Left renal pelvis (tissue), 4 donors: ENCODE data around the gene TADA2B. TPM values are rescaled to one million over a fixed set of nuclear protein-coding genes. Genes with fewer than 3 reads are reported as not detected.

Source experiments
- DNase-seq, 4 donors: peaks; one replicate each; pipeline ENCODE4 v3.0.0-alpha.2; 2013; ENCODE audit warnings: low read depth in 4 of 4, low spot score in 3 of 4
- polyA plus RNA-seq, 4 donors: library from polyadenylated mRNA; unstranded; fragments of 120-200 nt; gene quantifications; one replicate each; pipeline ENCODE4 v1.2.1, GENCODE V29; 2013; ENCODE audit not compliant: insufficient read length in 4 of 4

The TADA2B gene
- polyA plus RNA-seq, 4 donors: 17.8 to 22.0 (median 18.6) TPM

DNA sequence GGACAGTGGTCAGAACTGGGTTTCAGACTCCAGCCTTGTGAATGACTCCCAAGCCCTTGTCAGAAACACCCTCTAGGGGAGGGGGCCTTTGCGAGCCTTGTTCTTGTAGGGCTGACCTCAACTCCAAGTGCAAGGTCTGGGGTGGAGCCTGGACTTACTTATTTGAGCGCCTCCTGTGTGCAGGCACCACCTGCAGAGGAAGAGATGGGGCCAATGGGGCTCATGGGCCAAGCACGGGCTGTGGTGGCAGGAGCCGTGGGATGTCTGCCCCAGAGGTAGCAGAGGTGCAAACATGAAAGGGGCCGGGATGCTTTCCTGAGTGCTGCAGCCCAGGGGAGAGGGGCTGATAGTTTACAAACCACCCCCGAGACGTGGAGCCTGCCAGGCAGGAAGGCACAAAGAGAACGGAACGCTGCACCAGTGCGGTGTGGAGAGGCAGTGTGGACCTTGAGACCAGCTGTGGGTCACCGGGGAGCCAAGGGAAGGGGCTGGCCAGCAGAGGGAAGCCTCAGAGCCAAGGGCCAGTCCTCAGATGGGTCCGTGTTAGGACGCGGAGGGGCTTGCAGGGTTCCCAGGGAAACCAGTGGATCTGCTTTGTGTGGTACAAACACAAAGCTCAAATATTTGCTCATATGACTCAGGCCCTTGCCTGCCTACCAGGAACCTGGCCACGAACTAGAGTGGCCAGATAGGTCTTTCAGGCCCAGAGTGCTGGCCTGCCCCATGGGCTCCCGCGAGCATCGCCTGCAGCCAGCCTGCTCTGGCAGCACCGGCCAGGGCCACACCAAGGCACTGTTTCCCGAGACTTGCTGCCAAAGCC lies 8.7 kb upstream of the TADA2B start:
- no peak for DNase-seq

- no peak for DNase-seq
Observed at GRCh38 chr4:7037425-7037824, 5.7 kb upstream of the TADA2B start.

DNA sequence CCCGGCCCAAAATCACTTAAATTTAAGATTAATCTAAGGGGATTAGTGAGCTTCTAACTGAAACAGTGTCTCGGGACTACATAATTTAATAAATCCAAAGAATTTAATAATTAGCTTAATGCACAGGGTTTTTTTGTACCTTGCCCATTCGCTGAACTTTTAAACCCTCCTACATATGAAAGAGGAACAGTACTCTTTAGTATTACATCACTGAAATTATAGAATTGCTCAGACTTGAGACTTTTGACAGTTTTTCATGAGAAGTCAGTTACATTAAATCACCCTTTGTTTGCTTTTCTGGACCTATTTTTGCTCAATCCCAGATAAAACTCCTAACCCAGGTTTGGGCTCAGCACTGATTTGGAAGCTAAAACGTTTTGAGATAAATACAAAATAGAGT lies 2.4 kb upstream of the TADA2B start:
- no peak for DNase-seq

DNA sequence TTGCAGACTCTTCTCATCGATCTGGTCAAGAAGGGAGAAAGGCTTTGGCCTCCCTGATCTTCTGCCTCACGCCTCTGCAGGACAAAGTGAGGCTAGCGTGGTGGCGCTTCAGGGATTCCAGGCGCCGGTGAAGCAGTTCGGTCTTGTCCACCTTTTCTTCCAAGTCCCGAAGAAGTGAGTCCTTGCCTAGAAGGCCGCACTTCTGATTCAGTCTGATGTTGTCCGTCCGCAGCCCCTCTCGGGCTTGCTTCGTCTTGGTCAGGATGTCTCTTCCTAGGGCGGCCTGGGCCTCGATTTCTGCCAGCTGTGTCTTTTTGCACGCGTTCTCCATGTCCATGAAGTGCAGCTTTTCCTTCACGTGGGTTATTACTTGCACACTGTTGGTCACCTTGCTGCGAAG lies 1.9 kb upstream of the TADA2B start:
- no peak for DNase-seq

DNA sequence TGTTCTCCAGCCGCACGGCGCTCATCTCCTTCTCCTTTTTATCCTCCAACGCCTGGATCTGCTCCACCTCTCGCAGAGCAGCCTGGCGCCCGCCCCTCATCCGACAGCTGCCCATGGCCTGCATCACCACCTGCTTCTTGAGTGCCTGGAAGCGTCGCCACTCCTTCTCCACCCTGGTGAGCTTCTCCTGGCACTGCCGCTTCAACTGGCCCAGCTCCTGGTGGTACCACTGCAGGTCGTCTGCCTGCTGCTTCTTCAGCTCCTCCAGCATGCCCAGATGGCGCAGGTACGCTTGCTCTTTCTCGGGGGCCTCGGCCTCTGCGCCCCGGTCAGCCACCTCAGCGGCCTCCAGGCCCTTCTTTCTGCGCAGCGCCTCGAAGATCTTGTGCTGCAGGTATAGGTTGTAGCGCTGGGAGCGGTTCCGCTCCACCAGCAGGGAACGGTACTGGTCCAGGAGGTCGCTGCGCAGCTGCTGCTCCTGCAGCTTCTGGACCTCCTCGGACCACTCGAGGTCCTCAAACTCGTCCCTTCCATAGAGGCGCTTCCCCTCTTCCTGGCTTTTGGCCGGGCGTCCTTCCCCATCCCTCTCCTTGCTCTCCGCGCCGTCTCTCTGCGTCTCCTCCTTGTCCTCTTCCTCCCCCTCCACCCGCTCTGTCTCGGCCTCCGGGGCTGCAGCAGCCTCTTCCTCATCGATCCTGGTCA lies 1.2 kb upstream of the TADA2B start:
- DNase-seq: no peak

- peak; percentile 91 to 97 (median 96) for DNase-seq
Observed at GRCh38 chr4:7042503-7043283, 479 bp upstream of the TADA2B start.

DNA sequence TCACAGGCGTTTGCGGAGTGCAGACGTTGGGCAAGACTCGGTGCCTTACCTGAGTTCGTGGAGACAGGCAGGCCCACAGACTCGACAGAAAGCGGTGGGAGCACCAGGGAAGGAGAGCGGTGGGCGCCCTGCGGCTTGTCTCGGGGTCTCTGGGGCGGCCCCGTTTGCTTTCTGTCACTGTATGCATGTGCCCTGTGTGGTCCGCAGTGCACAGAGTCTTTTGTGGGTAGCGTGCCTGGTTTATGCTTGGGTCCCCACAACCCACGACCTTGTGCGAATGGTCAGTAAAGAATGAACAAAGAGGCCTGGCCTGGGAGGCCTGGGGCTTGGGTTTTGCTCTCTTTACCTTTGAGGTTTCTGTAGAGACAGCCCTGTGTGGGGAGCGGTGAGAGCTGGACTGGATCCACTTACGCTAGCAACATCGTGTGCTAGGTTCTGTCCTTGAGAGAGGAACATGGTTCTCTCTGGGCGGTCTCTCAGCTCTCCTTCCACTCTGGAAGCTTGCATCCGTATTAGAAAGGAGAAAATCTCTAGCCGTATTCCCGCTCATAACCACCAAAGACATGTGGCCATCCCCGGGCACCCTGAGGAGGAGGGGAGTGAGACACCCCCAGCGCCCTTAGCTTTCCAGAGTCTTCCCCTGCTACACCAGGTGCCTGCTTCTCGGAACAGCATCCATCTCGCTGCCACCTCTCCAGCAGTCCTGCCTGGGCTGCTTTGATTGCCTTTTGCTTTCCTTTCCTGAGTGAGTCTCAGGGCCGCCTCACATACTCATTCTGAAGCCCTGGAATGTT lies 1.2 kb downstream of the TADA2B start:
- no peak for DNase-seq

DNA sequence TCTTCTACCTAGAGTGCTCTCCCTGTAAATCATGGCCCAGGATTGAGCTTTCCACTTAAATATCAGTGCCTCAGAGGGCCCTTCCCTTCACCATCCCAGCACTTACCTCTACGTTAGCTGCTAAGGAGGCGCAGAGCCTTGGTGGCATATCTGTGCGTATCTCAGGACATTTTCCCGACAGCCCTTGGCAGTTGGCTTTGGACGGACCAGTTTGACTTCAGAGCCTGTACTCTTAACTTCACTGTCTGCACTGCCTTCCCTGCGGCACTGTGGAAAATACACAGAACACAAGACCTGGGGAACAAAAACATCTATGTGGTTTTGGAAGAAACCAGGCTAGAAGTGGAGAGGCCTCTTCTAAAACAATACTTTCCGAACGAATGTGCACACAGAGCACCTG lies 2.4 kb downstream of the TADA2B start:
- DNase-seq: no peak

DNA sequence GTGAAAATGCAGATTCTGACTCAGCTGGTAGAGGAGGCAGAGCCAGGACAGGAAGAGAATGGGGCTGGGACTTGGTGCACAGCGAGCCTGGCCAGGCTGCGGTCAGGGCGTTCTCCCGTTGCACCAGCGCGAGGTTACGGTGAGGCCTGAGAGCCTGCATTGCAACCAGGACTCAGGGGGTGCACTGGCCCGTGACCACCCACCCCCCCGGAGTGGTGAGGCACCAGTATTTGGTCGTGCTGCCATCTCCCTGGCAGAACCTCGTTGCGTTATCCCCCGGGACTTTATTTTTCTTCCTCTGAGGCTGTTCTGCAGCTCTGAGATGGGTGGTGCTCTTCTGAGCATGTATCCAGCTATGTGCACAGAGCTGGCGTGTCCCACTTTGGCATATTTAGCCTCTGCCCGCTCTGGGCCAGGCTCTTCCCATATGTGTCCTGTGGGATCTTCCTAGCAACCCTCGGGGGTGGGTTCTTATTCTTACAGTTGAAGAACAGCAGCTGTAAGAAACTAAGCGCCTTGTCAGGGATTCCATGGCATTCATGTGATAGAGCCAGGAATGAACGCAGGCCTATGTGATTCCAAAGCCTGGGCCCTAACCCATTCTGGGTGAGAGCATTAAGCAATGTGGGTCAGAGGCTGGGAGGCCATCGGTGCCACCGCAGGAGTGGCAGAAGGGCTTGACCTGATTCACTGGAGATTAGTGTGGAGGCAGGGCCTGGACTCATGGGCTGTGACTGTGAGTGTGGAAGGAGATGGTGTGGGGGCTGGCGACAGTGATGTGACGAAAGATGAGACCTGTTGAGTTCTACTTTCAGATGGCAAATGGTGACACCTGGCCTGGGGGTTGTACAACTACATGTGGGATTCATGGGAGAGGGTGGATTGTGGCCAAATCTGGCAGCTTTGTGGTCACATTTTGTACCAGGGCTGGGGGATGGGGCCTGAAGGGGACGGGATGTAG lies 3.1 kb downstream of the TADA2B start:
- DNase-seq: no peak

DNA sequence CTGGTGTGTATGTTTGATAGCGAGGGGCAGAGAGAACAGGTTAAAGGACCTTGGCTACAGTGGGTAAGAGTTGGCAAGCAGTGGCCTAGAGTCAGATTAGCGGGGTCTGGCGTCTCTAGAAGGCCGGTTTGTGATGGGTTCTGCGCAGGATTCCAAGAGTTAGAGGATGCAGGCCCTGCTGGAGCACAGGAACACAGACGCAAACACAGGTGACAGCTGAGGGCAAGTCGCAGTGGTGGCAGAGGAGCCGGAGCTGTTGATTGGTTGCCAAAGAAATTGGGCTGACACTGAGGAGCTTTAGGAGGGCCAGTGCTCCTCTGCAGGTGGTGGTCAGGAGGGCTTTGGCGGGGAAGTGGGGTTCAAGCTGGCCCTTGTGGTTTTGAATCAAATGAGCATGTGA lies 3.8 kb downstream of the TADA2B start:
- DNase-seq: no peak

DNA sequence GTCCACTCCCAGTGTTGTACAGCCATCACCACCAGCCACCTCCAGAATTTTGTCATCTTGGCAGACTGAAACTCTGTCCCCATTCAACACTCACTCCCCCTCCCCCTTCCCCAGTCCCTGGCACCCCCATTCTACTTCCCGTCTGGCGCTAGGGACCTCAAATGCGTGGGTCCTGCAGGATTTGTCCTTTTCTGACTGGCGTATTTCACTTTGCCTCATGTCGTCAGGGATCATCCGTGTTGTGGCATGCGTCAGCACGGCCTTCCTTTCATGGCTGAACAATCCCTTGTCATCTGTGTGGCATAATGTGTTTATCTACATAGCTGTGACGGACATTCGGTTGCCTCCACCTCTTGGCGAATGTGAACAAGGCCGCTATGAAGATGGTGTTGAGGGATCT lies 5.5 kb downstream of the TADA2B start:
- DNase-seq: no peak

DNA sequence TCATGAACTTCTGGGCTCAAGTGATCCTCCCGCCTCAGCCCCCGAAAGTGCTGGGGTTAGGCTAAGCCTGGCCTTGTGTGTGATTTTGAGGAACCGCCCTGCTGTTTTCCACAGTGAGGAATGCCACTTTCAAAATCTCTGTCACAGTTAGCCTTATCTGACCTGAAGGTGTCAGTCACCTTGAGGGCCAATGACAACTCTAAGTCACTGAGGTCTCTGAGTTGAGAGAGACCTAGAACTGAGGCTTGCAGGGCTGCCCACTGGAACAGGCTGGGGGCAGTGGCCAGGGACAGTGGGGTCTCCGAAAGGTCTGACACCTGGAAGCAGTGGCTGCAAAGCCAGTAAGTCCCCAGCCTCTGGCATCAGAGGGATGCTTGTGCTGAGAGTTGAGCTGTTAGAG lies 6.1 kb downstream of the TADA2B start:
- no peak for DNase-seq

GRCh38 chr4:7049739-7050138 lies 6.6 kb downstream of the TADA2B start:
- no peak for DNase-seq

- DNase-seq: no peak
Observed at GRCh38 chr4:7050481-7051143, 7.4 kb downstream of the TADA2B start.

DNA sequence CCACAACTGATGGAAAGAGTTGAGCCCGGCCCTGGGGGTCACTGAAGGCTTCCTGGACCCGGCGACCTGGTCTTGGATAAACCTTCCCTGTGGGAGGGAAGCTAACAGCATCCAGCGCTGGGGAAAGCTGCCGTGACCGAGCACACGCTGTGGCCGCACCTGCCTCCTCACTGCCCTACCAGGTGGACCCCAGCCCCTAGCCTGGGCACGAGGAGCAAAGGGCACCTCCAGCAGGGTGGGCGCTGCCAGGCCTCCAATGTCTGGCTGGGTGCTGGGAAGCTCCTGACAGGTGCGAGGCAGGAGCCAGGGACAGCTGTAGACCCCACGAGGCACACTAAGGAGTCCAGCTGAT lies 7.9 kb downstream of the TADA2B start:
- DNase-seq: no peak

DNA sequence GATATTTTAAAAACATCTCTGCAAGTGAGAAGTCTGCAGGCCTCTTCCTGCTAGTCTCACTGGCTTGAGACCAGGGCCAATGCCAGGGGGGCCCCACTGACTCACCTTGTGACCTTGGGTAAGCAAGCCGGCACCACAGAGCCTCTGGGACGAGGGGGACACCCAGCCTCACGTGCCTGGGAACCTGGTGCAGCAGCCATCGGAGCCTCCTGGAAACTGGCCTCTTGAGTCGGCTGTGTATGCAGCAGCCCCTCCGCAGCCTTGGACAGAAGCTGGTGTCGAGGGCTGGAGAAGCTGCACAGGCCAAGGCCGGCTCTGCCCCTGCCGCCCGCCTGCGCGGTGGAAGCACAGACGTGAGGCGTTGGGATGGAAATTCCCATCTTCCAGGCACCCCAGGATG lies 8.7 kb downstream of the TADA2B start:
- no peak for DNase-seq

DNA sequence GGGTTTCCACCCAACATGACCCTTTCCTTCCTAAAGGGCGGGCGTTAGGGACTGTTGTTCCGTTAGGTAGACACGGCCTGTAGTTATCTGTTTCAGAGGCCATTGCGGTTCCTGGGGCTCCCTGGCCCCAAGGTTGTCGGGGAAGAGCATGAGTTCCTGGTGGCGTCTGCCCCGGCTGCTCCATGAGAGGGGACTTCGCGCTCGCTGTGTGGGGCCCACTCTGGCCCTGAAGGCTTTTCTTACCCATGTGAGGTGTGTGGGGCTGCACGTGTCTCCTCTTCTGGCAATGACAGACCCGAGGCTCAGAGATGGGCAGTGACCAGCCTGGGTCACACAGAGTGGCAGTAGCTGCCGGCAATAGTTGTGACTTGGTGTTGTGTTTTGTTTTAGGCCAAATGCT lies 9.1 kb downstream of the TADA2B start:
- DNase-seq: no peak

GRCh38 chr4:7052923-7053715 lies 9.9 kb downstream of the TADA2B start:
- no peak for DNase-seq
